Measurements from ENCODE around the gene OR10G6.

Gene OR10G6

GRCh38 chr11:123976770-123977560, 18.0 kb downstream of the OR10G6 start:
- no peak overlapping the region for H3K27ac ChIP-seq
- H2AFZ ChIP-seq, result no peak overlapping the region
- no peak for TF ChIP-seq CTCF (IDR thresholded peaks at IDR 0.05)
- no peaks in the 10 kb centered on the region for H3K9me3 ChIP-seq (ENCODE audit: control insufficient read depth, low read length)
- no peaks in the 10 kb centered on the region for H3K36me3 ChIP-seq (ENCODE audit: control insufficient read depth, insufficient read depth, low read length)
- H3K4me3 ChIP-seq (ENCODE audit: low read depth, low read length), result no peak overlapping the region
- no peaks in the 10 kb centered on the region for H3K4me1 ChIP-seq
- H3K27me3 ChIP-seq (ENCODE audit: control insufficient read depth, insufficient read depth, low read length), result no peaks in the 10 kb centered on the region
- H3K79me2 ChIP-seq, result no peaks in the 10 kb centered on the region
- H3K9ac ChIP-seq, result no peak overlapping the region
- no peak overlapping the region for H3K4me2 ChIP-seq (ENCODE audit: low read length)

- H2AFZ ChIP-seq, result no peak overlapping the region
- no peaks in the 10 kb centered on the region for H3K79me2 ChIP-seq
- no peaks in the 10 kb centered on the region for H3K36me3 ChIP-seq (ENCODE audit: control insufficient read depth, insufficient read depth, low read length)
- no peak overlapping the region for H3K4me2 ChIP-seq (ENCODE audit: low read length)
- no peak overlapping the region for H3K4me3 ChIP-seq (ENCODE audit: low read depth, low read length)
- no peaks in the 10 kb centered on the region for H3K4me1 ChIP-seq
- no peak overlapping the region for H3K27ac ChIP-seq
- no peaks in the 10 kb centered on the region for H3K27me3 ChIP-seq (ENCODE audit: control insufficient read depth, insufficient read depth, low read length)
- no peak for TF ChIP-seq CTCF (IDR thresholded peaks at IDR 0.05)
- H3K9ac ChIP-seq, result no peak overlapping the region
- H3K9me3 ChIP-seq (ENCODE audit: control insufficient read depth, low read length), result no peaks in the 10 kb centered on the region
These were observed 21.1 kb downstream of the OR10G6 start for GRCh38 chr11:123973816-123974215.

GRCh38 chr11:123956752-123957151, 38.2 kb downstream of the OR10G6 start:
- Histone ChIP-seq H2AFZ (no peak overlapping the region), H3K9ac (no peak overlapping the region), H3K9me3 (ENCODE audit: control insufficient read depth, low read length) (no peaks in the 10 kb centered on the region), H3K27me3 (ENCODE audit: control insufficient read depth, insufficient read depth, low read length) (no peaks in the 10 kb centered on the region), H3K4me2 (ENCODE audit: low read length) (no peak overlapping the region), H3K4me3 (ENCODE audit: low read depth, low read length) (no peak overlapping the region), H3K27ac (no peak overlapping the region), H3K4me1 (no peaks in the 10 kb centered on the region), H3K36me3 (ENCODE audit: control insufficient read depth, insufficient read depth, low read length) (no peaks in the 10 kb centered on the region), H3K79me2 (no peaks in the 10 kb centered on the region)
- no peak for TF ChIP-seq CTCF (IDR thresholded peaks at IDR 0.05)

GRCh38 chr11:123945132-123945531, 49.8 kb downstream of the OR10G6 start:
- H2AFZ ChIP-seq, result no peak overlapping the region
- no peak overlapping the region for H3K9ac ChIP-seq
- TF ChIP-seq CTCF (IDR thresholded peaks at IDR 0.05), result no peak
- no peaks in the 10 kb centered on the region for H3K4me1 ChIP-seq
- no peaks in the 10 kb centered on the region for H3K9me3 ChIP-seq (ENCODE audit: control insufficient read depth, low read length)
- H3K27ac ChIP-seq, result no peak overlapping the region
- H3K79me2 ChIP-seq, result no peaks in the 10 kb centered on the region
- no peaks in the 10 kb centered on the region for H3K27me3 ChIP-seq (ENCODE audit: control insufficient read depth, insufficient read depth, low read length)
- no peak overlapping the region for H3K4me2 ChIP-seq (ENCODE audit: low read length)
- H3K36me3 ChIP-seq (ENCODE audit: control insufficient read depth, insufficient read depth, low read length), result no peaks in the 10 kb centered on the region
- H3K4me3 ChIP-seq (ENCODE audit: low read depth, low read length), result no peak overlapping the region

All from parathyroid adenoma (tissue), 2 donors.